Activated CD4-positive, alpha-beta T cell treated with anti-CD3 and anti-CD28 coated beads, Interleukin-2, Interleukin-4, amounts not matched to agents 100 ng/mL and 50 ng/mL, durations not matched to agents 16 hours and 8 hours (primary cell): Measurements from ENCODE around the gene C2orf81.
"Not testable (repeated sequence)": the region's sequence is repeated elsewhere in the genome, so short reads cannot be mapped to it uniquely, and the experiment has no call there.

Experiments
- DNase-seq: peaks from one replicate; pipeline ENCODE4 v3.0.0-alpha.2; 2020; ENCODE audit warnings: low spot score

Gene C2orf81

DNA sequence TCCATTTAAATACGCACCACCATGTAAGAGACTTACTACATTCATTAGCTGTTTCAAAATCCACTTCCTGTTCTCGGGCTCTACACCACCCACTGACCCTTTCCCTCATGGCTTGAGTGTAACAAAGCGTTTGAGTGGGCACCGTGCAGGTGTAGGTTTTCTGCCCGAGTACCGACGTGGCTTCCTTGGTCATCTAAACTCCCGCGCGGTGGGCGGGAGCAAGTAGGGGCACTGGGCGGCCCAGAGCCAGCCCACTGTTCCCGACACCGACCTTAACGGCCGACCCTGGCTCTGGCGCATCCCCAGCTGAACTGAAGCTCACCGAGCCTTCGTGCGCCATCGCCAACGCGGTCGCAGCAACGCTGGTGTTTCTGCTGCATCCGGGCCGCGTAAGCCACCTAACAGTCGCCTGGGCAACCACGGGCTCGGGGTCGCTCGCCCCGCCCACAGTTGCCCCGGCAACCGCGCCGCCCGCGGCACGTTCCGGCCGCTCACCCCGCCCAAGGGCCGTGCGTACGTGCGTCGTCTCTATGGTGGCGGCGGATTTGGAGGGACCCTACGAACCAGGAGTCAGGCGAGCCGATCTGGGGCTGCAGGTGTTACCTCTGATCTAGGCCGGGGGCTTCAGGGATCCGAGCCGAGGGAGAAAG, at the start of gene C2orf81, which contains the start of gene WDR54:
Gene C2orf81 (minus strand): TSS at position 399 of the 650 bp plus-strand sequence. CDS start 59 bp downstream, at position 340.
Gene WDR54 (plus strand): TSS at position 510 of the 650 bp plus-strand sequence. CDS start 424 bp downstream, outside the sequence.
- peak; percentile 96 for DNase-seq

DNA sequence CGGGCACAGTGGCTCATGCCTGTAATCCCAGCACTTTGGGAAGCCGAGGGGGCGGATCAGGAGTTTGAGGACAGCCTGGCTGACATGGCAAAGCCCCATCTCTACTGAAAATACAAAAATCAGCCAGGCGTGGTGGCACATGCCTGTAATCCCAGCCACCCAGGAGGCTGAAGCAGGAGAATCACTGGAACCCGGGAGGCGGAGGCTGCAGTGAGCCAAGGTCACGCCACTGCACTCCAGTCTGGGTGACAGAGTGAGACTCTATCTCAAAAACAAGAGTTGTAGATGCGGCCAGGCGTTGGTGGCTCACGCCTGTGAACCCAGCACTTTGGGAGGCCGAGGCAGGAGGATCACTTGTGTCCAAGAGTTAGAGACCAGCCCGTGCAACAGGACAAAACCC, 49.3 kb upstream of the C2orf81 start:
- not testable (repeated sequence) for DNase-seq

- DNase-seq, result no peak
These were observed 43.0 kb upstream of the C2orf81 start for GRCh38 chr2:74464406-74464805.

GRCh38 chr2:74462786-74463105, 41.3 kb upstream of the C2orf81 start:
- no peak for DNase-seq

DNA sequence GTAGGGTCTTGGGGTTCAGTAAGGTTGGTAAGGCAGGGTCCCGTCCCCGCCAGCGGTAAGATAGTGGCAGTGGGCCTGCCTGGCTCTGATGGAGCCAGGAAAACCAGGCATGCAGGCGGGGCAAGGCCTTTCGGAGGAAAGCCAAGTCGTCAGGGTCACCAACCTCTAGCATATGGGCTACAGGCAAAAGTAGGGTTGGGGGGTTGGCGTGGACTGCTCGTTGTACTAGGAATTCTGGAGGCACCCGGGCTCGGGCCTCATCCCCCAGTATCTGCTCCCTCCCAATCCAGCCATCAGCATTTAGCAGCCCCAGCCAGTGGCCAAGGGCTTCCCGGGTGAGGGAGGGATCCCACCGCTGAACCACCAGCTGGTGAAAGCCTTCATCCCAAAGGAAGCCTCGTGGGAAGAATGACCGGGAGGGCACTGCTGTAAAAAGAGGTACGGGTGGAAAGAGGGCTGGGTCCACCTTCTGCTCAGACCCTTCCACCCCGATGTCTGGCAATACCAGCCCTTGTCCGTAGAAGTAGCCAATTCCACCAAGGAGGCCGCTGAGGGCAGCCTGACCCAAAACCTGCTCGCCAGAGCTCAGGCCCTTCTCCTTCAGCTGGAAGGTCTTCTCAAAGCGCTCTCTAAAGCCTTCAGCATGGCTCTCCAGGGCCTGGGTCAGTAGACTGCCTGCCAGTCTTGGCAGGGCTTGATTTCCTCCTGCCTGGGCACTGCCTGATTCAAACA, 40.8 kb upstream of the C2orf81 start:
- no peak for DNase-seq

DNA sequence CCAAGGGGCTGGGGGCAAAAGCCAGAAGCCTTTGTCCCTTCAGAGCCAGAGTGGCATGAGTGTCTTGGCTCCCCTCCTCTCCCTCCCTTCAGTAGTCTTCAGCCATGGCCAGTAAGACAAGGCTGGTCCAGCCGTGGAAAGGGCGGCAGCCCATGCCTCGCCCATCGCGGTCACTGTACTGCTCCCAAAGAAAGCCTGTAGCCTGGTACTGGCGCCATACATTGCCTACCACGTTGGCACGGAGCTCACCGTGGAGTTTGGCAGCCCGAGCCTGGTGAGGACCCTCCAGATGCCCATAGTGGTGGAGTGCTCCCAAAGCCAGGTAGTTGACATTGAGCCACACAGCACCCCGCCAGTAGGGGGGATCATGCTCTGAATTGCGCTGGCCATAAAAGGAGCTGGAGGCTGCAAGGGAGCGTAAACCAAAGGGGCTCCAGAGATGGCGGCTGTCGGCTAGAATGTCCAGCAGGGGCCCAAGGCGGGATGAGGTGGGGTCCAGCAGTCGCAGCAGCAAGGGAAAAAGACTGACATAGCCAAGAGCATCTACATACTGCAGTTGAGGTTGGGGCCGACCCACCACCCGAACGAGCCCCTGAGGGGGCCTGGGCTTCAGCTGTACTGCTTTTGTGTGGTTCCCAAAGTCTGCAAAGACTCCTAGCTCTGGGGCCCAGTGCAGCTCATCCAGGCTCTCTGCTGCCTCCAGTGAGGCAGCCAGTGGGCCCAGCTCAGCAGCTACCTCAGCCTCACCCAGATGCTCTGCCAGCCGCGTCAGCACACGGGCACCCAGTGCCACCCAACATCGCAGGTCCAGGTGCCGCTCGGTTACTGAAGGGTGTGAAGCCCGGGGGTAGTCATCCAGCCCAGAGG, 40.0 kb upstream of the C2orf81 start:
- no peak for DNase-seq

GRCh38 chr2:74460187-74460586, 38.8 kb upstream of the C2orf81 start:
- not testable (repeated sequence) for DNase-seq

DNA sequence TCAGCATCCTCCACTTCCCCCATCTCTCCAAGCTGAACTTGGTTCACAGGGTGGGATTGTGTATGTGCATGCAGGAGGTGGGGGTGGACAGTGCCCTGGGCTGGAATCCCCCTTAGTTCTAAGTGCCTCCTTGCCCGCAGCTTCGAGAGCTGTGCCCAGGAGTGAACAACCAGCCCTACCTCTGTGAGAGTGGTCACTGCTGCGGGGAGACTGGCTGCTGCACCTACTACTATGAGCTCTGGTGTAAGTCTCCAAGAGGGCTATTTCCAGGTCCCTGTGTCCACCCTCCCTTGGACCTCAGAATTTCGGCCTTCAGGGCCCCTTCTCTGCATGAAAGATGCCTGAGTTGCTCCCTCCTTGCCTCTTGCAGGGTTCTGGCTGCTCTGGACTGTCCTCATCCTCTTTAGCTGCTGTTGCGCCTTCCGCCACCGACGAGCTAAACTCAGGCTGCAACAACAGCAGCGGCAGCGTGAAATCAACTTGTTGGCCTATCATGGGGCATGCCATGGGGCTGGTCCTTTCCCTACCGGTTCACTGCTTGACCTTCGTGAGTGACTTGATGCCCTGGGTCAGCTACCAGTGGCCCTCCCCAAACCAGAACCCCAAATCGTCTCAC, 38.2 kb upstream of the C2orf81 start:
- DNase-seq, result not testable (repeated sequence)

GRCh38 chr2:74458938-74459363, 37.5 kb upstream of the C2orf81 start:
- DNase-seq, result no peak

- DNase-seq, result peak; percentile 100
These were observed 36.9 kb upstream of the C2orf81 start, which contains the start of gene WBP1 for GRCh38 chr2:74458132-74458937. WBP1 (plus strand) TSS chr2:74458438; CDS start chr2:74458603, 165 bp downstream.

GRCh38 chr2:74457549-74458131, 36.2 kb upstream of the C2orf81 start:
- peak; percentile 77 for DNase-seq

- no peak for DNase-seq
These were observed 35.7 kb upstream of the C2orf81 start for GRCh38 chr2:74457129-74457548.

DNA sequence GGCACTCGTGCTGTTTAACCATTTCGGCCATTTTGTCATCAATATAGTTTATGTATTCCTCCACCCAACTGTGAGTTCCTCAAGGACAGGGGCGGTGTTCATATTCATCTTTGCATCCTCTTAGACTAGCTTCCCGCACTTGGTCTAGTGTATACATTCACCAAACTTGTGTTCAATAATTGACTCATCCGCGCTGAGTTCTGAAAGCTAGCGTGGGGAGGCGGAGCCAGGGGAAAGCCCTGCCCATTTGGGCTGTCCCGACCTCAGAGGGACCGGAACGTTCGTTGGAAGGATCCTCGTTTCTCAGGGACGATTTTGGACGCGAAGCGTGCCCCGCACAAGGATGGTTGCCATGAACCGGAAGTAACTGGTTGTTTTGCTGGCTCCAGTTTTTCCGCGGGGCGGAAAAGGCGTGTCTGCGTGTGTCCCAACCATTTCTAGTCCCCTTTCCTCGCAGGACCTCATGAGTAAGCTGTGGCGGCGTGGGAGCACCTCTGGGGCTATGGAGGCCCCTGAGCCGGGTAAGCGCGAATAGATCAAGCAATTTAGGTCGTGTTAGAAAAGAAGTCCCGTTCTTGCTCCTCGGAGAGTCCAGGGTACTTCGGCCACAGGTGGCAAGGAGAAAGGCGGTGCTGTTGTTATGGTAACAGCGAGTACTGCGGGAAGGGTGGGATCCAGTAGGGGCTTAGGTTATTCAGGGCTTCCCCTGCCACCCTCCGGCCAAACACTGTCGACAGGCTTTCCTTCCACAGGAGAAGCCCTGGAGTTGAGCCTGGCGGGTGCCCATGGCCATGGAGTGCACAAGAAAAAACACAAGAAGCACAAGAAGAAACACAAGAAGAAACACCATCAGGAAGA, 33.5 kb upstream of the C2orf81 start, which contains the start of gene INO80B:
Gene INO80B (plus strand): TSS at position 434 of the 858 bp plus-strand sequence. CDS start 30 bp downstream, at position 464.
- peak; percentile 100 for DNase-seq

GRCh38 chr2:74450570-74451190, 29.3 kb upstream of the C2orf81 start:
- DNase-seq, result no peak

- no peak for DNase-seq
These were observed 27.4 kb upstream of the C2orf81 start for GRCh38 chr2:74448771-74449170.

DNA sequence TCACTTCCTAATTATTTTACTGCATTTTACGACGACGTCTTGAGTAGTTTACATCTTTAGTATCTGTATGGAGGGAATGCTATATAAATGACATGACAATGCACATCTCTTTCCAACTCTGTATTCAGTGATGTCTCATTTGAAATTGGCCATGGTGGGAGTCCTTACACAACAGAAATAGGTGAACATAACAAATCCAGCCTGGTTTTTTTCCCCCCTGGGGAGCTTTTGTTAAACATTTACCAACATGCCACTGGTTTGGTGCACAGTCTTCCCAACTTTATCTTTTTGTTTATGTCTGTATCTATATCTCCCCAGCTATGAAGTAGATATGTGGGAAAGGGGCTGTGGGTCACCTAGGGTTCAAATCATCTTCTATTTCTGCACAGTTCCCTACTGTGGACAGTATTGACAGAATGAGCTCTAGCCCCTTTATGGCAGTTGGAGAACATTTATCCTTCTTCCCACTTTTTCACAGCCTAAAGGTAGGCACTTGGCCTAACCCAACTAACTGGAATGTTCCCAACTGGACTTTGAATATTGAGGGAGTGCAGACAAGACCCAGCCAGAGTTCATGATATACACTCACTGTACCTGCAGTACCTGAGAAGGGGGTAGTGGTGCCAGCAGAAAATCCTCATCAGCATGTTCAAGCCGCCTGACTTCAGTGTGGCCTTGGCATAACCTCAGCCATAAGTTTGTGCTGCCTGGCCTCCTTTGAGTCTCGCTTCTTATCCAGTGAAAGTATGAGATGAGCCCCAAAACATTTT, 26.0 kb upstream of the C2orf81 start:
- no peak for DNase-seq

DNA sequence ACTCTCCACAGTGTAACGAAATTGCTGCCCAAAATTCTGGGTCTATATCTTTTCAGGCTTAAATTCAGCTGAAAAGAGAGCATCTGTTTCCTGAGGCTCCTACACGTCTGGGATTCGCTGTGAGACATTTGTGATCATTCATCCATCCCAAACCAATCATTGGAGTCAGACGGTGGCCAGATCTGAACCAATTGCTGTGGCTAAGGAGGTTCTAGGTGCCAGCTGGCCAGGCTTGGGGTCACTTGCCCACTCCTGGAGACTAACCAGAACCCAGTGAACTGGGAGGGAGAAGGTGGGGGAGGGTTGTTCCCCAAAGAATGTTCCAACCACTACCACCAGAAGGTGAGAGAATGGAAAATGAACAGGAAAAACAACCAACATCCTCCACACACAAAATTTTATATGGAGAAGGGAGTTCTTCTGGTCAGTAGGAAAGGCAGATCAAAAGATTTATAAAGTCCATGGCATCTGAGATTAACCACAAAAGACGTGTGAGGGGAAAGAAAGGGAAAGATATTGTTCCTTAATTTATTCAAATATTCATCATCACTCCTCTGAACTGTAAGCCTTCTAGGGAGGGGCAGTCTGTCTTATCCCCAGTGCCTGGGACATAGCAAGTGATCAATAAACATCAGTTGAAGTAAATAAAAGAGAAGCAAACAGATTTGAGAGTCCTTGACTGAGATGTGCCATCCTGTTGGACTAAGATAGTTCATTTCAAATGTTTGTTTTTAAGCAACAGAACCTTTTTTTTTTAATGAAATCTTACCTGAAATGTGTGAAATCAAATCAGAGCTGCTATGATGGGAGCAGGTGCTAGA, 23.3 kb upstream of the C2orf81 start:
- no peak for DNase-seq
